ENCODE data around the gene MELK.
A peak's percentile ranks its signal among the peaks of the same experiment; 100 is the strongest.
"Not testable (repeated sequence)": the region's sequence is repeated elsewhere in the genome, so short reads cannot be mapped to it uniquely, and the experiment has no call there.

Gene MELK

GRCh38 chr9:36543916-36544315, 28.8 kb upstream of the MELK start:
- H3K4me3 ChIP-seq = no peak overlapping the region
- no peak for DNase-seq (ENCODE audit: low spot score)

GRCh38 chr9:36547598-36547997, 25.1 kb upstream of the MELK start:
- H3K4me3 ChIP-seq = no peak overlapping the region
- no peak for DNase-seq (ENCODE audit: low spot score)
- H3K27ac ChIP-seq = no peak overlapping the region
- TF ChIP-seq CTCF (IDR thresholded peaks at IDR 0.05) = no peak

More at GRCh38 chr9:36543916-36544315, 28.8 kb upstream of the MELK start:
- peak overlapping the region in 1 of 2 donors; percentile 11 for H3K27ac ChIP-seq
- TF ChIP-seq CTCF (IDR thresholded peaks at IDR 0.05) = no peak

GRCh38 chr9:36548454-36548853, 24.2 kb upstream of the MELK start:
- H3K4me3 ChIP-seq = no peak overlapping the region
- DNase-seq (ENCODE audit: low spot score) = no peak
- no peak overlapping the region for H3K27ac ChIP-seq
- no peak for TF ChIP-seq CTCF (IDR thresholded peaks at IDR 0.05)

- no peak for TF ChIP-seq CTCF (IDR thresholded peaks at IDR 0.05)
- no peak overlapping the region for H3K27ac ChIP-seq
- H3K4me3 ChIP-seq = no peak overlapping the region
- no peak for DNase-seq (ENCODE audit: low spot score)
Measured at GRCh38 chr9:36550135-36550534, 22.6 kb upstream of the MELK start.

- H3K4me3 ChIP-seq; H3K27ac ChIP-seq; DNase-seq (ENCODE audit: low spot score): not testable (repeated sequence)
Measured at GRCh38 chr9:36550631-36551098, 22.0 kb upstream of the MELK start.

- H3K4me3 ChIP-seq = no peak overlapping the region
- no peak overlapping the region for H3K27ac ChIP-seq
- no peak for TF ChIP-seq CTCF (IDR thresholded peaks at IDR 0.05)
- DNase-seq (ENCODE audit: low spot score) = no peak
Measured at GRCh38 chr9:36551129-36551528, 21.6 kb upstream of the MELK start.

GRCh38 chr9:36551910-36552309, 20.8 kb upstream of the MELK start:
- H3K27ac ChIP-seq = no peak overlapping the region
- no peak for TF ChIP-seq CTCF (IDR thresholded peaks at IDR 0.05)
- no peak for DNase-seq (ENCODE audit: low spot score)
- H3K4me3 ChIP-seq = no peak overlapping the region

All from coronary artery (tissue), 2 donors.